AG09319 (cell line): ENCODE data around the gene ATP13A2.

ENCODE experiments used
- DNase-seq: peaks from one replicate; pipeline ENCODE4 v3.0.0-alpha.2; 2010; ENCODE audit warnings: low read depth; ENCODE audit errors: extremely low read depth
- TF ChIP-seq, protein P1 (sequence below): IDR thresholded peaks from 2 replicates; pipeline ENCODE4 v1.5.1; 2011; ENCODE audit warnings: low read depth, mild to moderate bottlenecking, inconsistent platforms, low read length, moderate library complexity

ATP13A2 gene

DNA sequence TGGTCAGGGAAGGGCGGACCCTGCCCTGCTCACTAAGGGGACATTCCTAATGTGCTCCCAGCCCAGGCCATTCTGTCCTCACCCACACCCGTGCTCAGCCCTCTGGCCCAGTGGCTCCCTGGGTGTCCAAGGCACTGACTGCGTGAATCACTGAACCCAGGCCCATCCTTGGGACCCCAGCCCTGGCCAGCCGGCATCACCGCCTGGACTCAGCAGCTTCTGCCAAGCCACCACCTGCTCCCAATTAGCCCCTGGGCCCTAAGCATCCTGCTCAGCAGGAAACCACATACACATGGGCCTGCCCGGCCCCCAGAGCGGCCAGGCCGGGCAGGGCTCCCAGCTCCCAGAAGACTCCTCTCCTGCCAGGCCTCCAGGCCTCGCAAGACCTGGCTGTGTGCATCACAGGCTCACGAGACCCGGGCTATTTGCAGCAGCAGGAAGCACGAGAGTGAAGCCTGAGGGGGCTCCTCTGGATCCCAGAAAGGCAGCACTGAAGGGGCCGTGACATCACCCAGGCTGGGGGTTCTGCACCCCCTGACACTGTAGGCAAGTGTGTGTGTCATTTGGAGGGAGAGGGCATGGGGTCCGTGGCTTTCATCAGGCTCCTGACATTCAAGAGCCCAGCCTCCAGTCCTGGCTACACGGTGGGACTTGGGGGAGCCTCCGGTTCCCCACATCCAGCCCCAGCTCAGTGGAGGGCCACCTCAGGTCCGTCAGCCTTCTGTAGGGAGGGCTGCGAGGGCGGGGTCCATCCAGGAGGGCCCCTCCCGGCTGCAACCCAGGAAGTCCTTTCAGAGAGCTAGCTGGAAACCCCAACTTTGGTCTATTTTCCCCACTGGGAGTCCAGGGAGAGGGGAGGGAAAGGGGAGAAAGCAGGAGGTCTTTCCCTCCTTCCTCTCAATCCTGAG lies 32.9 kb downstream of the ATP13A2 start:
- peak; percentile 92 for DNase-seq
- TF ChIP-seq, protein P1, sequence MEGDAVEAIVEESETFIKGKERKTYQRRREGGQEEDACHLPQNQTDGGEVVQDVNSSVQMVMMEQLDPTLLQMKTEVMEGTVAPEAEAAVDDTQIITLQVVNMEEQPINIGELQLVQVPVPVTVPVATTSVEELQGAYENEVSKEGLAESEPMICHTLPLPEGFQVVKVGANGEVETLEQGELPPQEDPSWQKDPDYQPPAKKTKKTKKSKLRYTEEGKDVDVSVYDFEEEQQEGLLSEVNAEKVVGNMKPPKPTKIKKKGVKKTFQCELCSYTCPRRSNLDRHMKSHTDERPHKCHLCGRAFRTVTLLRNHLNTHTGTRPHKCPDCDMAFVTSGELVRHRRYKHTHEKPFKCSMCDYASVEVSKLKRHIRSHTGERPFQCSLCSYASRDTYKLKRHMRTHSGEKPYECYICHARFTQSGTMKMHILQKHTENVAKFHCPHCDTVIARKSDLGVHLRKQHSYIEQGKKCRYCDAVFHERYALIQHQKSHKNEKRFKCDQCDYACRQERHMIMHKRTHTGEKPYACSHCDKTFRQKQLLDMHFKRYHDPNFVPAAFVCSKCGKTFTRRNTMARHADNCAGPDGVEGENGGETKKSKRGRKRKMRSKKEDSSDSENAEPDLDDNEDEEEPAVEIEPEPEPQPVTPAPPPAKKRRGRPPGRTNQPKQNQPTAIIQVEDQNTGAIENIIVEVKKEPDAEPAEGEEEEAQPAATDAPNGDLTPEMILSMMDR, result no peak

DNA sequence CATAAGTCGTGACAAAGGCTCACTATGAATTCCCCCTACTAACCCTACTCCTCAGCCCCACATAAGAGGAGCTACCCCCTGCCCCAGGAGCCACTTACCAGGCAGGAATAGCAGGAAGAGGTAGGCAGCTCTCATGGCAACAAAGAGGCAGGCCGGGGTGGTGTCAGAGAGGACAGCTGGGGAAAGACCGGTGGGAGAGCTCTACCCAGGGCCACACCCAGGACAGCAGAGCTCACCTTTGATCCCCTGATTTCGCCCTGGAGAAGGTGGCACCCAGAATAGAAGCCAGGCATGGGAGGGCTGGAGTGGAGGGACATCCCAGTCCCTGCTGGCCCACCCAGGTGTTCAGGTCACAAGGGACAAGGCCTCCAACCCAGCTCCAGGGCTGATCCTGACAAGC lies 33.6 kb downstream of the ATP13A2 start:
- TF ChIP-seq, protein P1, result no peak
- no peak for DNase-seq

DNA sequence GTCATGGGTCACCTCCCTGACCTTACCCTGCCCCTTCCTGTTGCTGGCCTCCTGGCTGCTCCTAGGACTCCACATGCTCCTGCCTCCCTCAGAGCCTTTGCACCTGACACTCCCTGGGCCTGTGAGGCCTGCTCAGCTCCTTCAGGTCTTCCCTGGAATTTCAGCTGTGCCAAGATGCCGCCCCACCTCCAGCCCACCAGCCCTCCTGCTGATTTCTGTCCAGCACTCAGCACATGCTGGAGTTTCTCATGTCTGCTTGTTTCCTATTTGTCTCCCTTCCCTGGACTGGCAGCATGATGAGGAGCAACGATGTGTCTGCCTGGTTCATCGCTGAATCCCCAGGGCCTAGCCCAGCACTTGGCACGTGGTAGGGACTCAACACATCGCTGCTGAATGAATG lies 34.4 kb downstream of the ATP13A2 start:
- TF ChIP-seq, protein P1, result no peak
- DNase-seq, result no peak

DNA sequence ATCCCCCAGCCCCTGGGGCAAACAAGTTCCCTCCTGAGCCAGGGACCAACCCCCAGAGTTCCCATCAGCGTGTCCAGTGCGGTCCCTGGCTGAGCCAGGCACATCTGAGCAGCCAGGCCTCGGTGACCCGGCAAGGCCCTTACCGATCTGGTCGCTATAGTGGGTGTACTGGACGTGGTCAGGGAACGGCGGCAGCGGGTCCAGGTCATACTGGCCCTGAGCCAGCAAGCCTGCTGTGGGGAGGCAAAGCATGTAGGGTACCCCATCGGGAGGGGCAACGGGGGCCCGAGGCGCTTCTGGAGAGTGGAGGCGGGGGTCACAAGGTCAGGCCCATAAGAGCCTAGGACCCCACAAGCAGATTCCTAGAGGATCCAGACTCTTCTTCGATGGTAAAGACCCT lies 34.8 kb downstream of the ATP13A2 start:
- no peak for DNase-seq
- TF ChIP-seq, protein P1, result no peak

DNA sequence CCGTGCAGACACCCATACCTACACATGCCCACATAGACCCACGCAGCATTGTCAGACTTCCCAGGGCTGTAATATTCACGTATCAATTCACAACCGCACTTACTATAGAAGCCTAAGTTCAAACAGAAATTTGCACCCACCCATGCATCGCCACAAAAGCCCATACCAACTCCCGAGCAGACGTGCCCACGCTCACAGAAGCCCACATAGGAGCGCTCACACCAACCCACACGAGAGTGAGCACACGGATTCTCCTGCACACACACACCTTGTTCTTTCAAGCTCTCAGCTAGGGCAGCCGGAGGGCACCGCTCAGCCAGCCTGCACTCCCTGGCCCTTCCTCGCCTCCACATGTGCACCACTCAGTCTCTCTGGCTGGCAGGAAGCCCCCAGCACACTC lies 35.9 kb downstream of the ATP13A2 start:
- no peak for DNase-seq
- TF ChIP-seq, protein P1, result no peak

DNA sequence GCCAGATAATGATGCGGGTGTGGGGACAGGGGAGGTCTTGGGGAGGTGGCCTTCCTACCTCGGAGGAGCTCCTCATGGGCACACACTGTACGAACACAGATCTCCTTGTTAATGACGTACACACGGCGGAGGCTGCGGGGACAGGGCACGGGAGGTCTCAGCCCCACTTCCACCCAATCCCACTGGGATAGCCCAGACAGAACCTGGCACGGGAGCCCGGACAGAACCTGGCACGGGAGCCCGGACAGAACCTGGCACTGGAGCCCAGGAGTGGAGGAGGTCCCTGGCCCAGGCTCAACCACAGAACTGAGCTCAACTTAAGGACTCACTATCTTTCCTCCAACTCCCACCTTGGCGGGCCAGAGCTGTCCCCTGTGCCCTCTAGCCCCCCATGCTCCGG lies 36.5 kb downstream of the ATP13A2 start:
- TF ChIP-seq, protein P1, result no peak
- DNase-seq, result no peak

DNA sequence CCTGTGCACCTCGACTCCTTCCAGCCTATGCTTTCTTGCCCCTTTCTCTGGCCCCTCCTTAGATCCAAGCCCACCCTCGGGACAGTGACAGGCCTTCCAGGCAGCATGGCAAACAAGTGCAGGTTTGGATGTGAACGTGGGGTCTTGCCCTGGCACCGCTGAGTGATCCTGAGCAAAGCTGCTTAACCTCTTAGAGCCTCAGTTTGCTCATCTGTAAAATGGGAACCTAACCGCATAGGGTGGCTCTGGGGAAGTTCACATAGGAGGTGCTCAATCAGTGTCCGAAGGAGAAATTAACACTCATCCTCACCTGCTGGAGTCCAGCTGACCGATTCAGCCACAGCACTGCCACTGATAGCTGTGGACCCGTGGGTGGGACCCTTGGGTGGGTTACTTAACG lies 38.5 kb downstream of the ATP13A2 start:
- TF ChIP-seq, protein P1, result no peak

More for the DNA sequence above, 38.5 kb downstream of the ATP13A2 start:
- no peak for DNase-seq
